Transverse colon (tissue), 4 donors: ENCODE data around the gene VWA8. TPM values are rescaled to one million over a fixed set of nuclear protein-coding genes. Genes with fewer than 3 reads are reported as not detected.

Source experiments
- DNase-seq: peaks from one replicate; pipeline ENCODE4 v3.0.0-alpha.2; 2019
- H3K27ac ChIP-seq, 4 donors: fragments of 200-600 bp; sonication (generic); 2 replicates each; pipeline ENCODE4 v1.5.1; 2016 to 2018; ENCODE audit warnings: inconsistent platforms in 4 of 4
- H3K27me3 ChIP-seq: fragments of 200-600 bp; sonication (generic); 2 replicates; pipeline ENCODE4 v1.5.1; 2017; ENCODE audit warnings: inconsistent platforms
- H3K36me3 ChIP-seq, 4 donors: fragments of 200-600 bp; sonication (generic); 2 replicates each; pipeline ENCODE4 v1.5.1; 2017 to 2019; ENCODE audit warnings: inconsistent platforms in 4 of 4
- H3K4me1 ChIP-seq, 4 donors: fragments of 200-600 bp; sonication (generic); 2 replicates each; pipeline ENCODE4 v1.5.1; 2017 to 2020; ENCODE audit warnings: inconsistent platforms in 4 of 4
- H3K4me3 ChIP-seq, 4 donors: fragments of 200-600 bp; sonication (generic); 1 replicate in 1 of 4; 2 replicates in 3 of 4; pipeline versions ENCODE4 v1.5.1 to v1.6.1; 2017 to 2019; ENCODE audit warnings: inconsistent platforms in 4 of 4
- H3K9me3 ChIP-seq, 2 donors: fragments of 200-600 bp; sonication (generic); 2 replicates each; pipeline ENCODE4 v1.5.1; 2017 to 2019; ENCODE audit warnings: inconsistent platforms in 2 of 2
- EP300 ChIP-seq: sonication (generic); formaldehyde crosslinking; IDR thresholded peaks from one replicate; pipeline ENCODE4 v1.6.1; 2017; ENCODE audit warnings: antibody characterized with exemption, low read depth
- POLR2A ChIP-seq: fragments of 450-650 bp; IDR thresholded peaks from one replicate; pipeline ENCODE4 v1.6.1; 2016; ENCODE audit warnings: antibody characterized with exemption, mild to moderate bottlenecking, moderate library complexity
- POLR2AphosphoS5 ChIP-seq, 3 donors: sonication (generic); formaldehyde crosslinking; IDR thresholded peaks; one replicate each; pipeline ENCODE4 v1.6.1; 2016; ENCODE audit warnings: antibody characterized with exemption in 3 of 3
- WGBS, 2 donors: methylation state at CpG; one replicate each; pipeline ENCODE4 v1.1.5; 2018; ENCODE audit warnings: low coverage in 1 of 2; 5-methylcytosine and 5-hydroxymethylcytosine counted together
- in situ Hi-C, 4 donors: fragments of 200-750 bp; cut with MboI; loops; one replicate each; pipeline versions ENCODE4 v1.15.0 to v1.15.1; 2017; ENCODE audit warnings: low sequenced_read_pairs in 3 of 4, low pct_ligation_motif_present in 1 of 4, low pct_unique_long_range_greater_than_20kb in 1 of 4
- intact Hi-C: fragments of 100-400 bp; cut with DNase I; formaldehyde crosslinking; loops from one replicate; pipeline ENCODE4 v1.15.1; 2023; ENCODE audit warnings: low total_unique reads
- total RNA-seq, 4 donors: library from RNA; depleted of rRNA; stranded (reverse); fragments of >200 nt; gene quantifications; one replicate each; pipeline ENCODE4 v1.1.0, GENCODE V29; 2016
- TF ChIP-seq, protein P1 (sequence below), 5 experiments: fragments of 200-600 bp in 3 of 5; fragments of 450-650 bp in 2 of 5; sonication (generic) in 3 of 5; IDR thresholded peaks; 1 replicate in 2 of 5; 2 replicates in 3 of 5; pipeline ENCODE4 v1.5.1; 2016 to 2017; ENCODE audit warnings: antibody characterized with exemption in 5 of 5, inconsistent platforms in 3 of 5, mild to moderate bottlenecking in 2 of 5, moderate library complexity in 1 of 5

The VWA8 gene
- total RNA-seq, 4 donors from 2014 or later: 12.7 to 65.1 (median 35.0) TPM

DNA sequence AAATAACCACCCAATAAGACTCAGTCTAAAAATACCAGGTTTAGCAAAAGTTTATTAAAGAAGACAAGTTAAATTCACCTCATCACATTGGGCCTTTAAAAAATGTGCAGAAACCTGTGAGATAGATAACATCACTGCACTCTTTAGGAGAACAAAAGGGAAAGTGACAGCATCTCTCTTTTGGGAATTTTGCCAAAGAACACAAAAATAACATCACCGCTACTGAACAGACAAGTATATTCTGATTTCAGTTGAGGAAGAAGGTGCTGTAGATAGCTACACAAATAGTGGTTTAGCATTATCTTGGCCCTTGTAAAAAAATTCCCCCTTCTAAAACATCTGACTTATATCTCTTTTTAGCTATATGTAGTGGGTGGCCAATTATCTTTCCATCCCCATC is 244.7 kb downstream of the VWA8 start:
- H3K36me3 ChIP-seq: peaks cover 0 to 9% (median 4%) of the 10 kb centered on the region in 4 donors
- no peak overlapping the region for H3K4me3 ChIP-seq
- no peaks in the 10 kb centered on the region for H3K9me3 ChIP-seq
- TF ChIP-seq POLR2AphosphoS5 (IDR thresholded peaks at IDR 0.05): no peak
- TF ChIP-seq POLR2A: no peak
- no peak for TF ChIP-seq EP300
- TF ChIP-seq, protein P1, sequence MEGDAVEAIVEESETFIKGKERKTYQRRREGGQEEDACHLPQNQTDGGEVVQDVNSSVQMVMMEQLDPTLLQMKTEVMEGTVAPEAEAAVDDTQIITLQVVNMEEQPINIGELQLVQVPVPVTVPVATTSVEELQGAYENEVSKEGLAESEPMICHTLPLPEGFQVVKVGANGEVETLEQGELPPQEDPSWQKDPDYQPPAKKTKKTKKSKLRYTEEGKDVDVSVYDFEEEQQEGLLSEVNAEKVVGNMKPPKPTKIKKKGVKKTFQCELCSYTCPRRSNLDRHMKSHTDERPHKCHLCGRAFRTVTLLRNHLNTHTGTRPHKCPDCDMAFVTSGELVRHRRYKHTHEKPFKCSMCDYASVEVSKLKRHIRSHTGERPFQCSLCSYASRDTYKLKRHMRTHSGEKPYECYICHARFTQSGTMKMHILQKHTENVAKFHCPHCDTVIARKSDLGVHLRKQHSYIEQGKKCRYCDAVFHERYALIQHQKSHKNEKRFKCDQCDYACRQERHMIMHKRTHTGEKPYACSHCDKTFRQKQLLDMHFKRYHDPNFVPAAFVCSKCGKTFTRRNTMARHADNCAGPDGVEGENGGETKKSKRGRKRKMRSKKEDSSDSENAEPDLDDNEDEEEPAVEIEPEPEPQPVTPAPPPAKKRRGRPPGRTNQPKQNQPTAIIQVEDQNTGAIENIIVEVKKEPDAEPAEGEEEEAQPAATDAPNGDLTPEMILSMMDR (IDR thresholded peaks at IDR 0.05): no peak
- no peak for DNase-seq
- no peak overlapping the region for H3K27ac ChIP-seq
- intact Hi-C loops (no loop called here), in situ Hi-C loops (no loop called here)
- 90 to 92% methylated on average over 1 of the region's 1 CpG for WGBS, 2 donors
- no peaks in the 10 kb centered on the region for H3K4me1 ChIP-seq
- no peaks in the 10 kb centered on the region for H3K27me3 ChIP-seq

DNA sequence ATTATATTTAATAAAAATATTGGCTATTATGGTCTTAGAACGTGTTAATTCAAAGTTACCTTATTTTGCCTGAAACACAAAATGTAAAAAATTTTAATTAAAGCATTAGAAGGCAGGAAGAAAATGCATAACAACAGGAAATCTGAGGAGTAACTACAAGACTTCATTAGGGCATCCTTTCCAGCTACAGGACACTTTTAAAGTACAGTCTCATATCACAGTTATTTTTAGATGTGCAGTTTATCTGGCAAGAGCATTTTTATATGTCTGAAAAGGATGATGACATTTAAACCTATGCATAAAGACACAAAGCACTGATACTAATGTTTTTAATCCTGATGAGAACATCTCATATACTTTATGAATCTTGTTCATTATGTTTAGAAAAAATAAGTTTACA is 247.5 kb downstream of the VWA8 start:
- no peak overlapping the region for H3K4me3 ChIP-seq
- H3K4me1 ChIP-seq: no peaks in the 10 kb centered on the region
- no peak overlapping the region for H3K27ac ChIP-seq
- no peak for DNase-seq
- H3K27me3 ChIP-seq: no peaks in the 10 kb centered on the region
- H3K36me3 ChIP-seq: no peaks in the 10 kb centered on the region
- TF ChIP-seq POLR2AphosphoS5 (IDR thresholded peaks at IDR 0.05) (no peak), EP300 (no peak)
- 86 to 94% methylated on average over 1 of the region's 1 CpG for WGBS, 2 donors
- intact Hi-C loops: no loop called here
- H3K9me3 ChIP-seq: no peaks in the 10 kb centered on the region
- in situ Hi-C loops: no loop called here

DNA sequence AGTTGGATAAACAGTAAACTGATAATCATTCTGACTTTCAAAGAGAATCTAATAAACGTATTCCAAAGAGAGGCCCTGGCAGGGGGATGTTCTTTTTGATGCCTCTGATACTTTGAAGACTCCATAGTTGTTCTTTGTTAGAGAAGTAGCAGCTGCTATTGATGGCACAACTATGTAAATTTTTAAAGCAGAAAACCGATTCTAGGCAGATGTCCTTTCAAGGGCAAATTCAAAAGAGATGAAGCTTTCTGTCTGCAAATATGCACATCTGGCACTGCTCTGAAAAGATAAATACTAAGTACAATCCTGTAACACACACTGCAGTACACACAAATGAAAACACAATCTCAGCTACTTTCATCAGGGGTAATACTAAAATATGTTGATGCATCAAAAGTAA is 250.1 kb downstream of the VWA8 start:
- intact Hi-C loops (no loop called here), in situ Hi-C loops (no loop called here)
- no peaks in the 10 kb centered on the region for H3K9me3 ChIP-seq
- 74 to 77% methylated on average over 2 of the region's 2 CpGs for WGBS, 2 donors
- no peaks in the 10 kb centered on the region for H3K36me3 ChIP-seq
- no peak for DNase-seq
- no peak overlapping the region for H3K4me3 ChIP-seq
- peaks cover 0 to 5% (median 2%) of the 10 kb centered on the region in 4 donors for H3K4me1 ChIP-seq
- TF ChIP-seq, protein P1 (IDR thresholded peaks at IDR 0.05): no peak
- TF ChIP-seq POLR2AphosphoS5 (IDR thresholded peaks at IDR 0.05) (no peak), EP300 (no peak), POLR2A (no peak)
- H3K27me3 ChIP-seq: no peaks in the 10 kb centered on the region
- no peak overlapping the region for H3K27ac ChIP-seq

DNA sequence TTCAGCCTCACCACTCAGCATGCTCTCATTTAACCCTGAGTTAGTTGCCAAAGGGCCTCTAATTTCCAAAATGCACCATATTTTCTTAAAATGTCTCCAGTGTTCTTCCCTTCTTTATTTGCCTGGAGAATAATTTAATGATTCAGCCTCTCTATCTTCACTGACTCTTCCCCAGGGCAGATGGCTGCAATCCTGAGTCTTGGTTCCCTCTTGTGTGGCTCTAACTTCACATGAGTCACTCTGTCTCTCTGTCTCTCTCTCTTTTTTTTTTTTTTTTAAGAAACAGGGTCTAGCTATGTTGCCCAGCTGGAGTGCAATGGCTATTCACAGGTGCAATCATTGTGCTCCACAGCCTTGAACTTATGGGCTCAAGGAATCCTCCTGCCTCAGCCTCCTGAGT is 251.4 kb downstream of the VWA8 start:
- intact Hi-C loops: no loop called here

More for the DNA sequence above, 251.4 kb downstream of the VWA8 start:
- Histone ChIP-seq H3K4me1 (peaks cover 0 to 5% (median 2%) of the 10 kb centered on the region in 4 donors), H3K4me3 (no peak overlapping the region), H3K27ac (no peak overlapping the region), H3K27me3 (no peaks in the 10 kb centered on the region), H3K36me3 (no peaks in the 10 kb centered on the region), H3K9me3 (no peaks in the 10 kb centered on the region)
- in situ Hi-C loops: no loop called here
- no peak for TF ChIP-seq POLR2A
- TF ChIP-seq EP300: no peak
- TF ChIP-seq POLR2AphosphoS5 (IDR thresholded peaks at IDR 0.05): no peak
- TF ChIP-seq, protein P1 (IDR thresholded peaks at IDR 0.05): no peak
- no peak for DNase-seq
